Tibial nerve (tissue), 4 donors: Measurements from ENCODE around the gene OR10H4. TPM values are rescaled to one million over a fixed set of nuclear protein-coding genes. Genes with fewer than 3 reads are reported as not detected.
"Not testable (repeated sequence)": the region's sequence is repeated elsewhere in the genome, so short reads cannot be mapped to it uniquely, and the experiment has no call there.

Experiments
- DNase-seq, 2 donors: peaks; one replicate each; pipeline ENCODE4 v3.0.0-alpha.2; 2019; ENCODE audit warnings: low spot score in 2 of 2
- H3K27ac ChIP-seq, 4 donors: fragments of 200-600 bp; sonication (generic) in 3 of 4; one replicate each; pipeline ENCODE4 v1.5.1; 2017 to 2019; ENCODE audit warnings: mild to moderate bottlenecking in 1 of 4
- H3K27me3 ChIP-seq, 2 donors: fragments of 200-600 bp; sonication (generic) in 1 of 2; one replicate each; pipeline versions ENCODE4 v1.5.1 to v1.6.0; 2017 to 2019
- H3K36me3 ChIP-seq, 3 donors: fragments of 200-600 bp; sonication (generic); one replicate each; pipeline ENCODE4 v1.5.1; 2018 to 2019
- H3K4me1 ChIP-seq, 4 donors: fragments of 200-600 bp; sonication (generic) in 3 of 4; one replicate each; pipeline ENCODE4 v1.5.1; 2017 to 2019
- H3K4me3 ChIP-seq, 4 donors: fragments of 200-600 bp; sonication (generic) in 3 of 4; one replicate each; pipeline ENCODE4 v1.5.1; 2017 to 2019; ENCODE audit warnings: mild to moderate bottlenecking in 1 of 4, moderate library complexity in 1 of 4
- H3K9me3 ChIP-seq, 4 donors: fragments of 200-600 bp; sonication (generic) in 3 of 4; one replicate each; pipeline ENCODE4 v1.5.1; 2017 to 2019
- EP300 ChIP-seq, 2 donors: sonication (generic); formaldehyde crosslinking; IDR thresholded peaks; one replicate each; pipeline ENCODE4 v1.6.1; 2017; ENCODE audit warnings: antibody characterized with exemption in 2 of 2, mild to moderate bottlenecking in 1 of 2
- POLR2A ChIP-seq, 2 donors: fragments of 450-650 bp; IDR thresholded peaks; one replicate each; pipeline ENCODE4 v1.6.1; 2017; ENCODE audit warnings: antibody characterized with exemption in 2 of 2, mild to moderate bottlenecking in 2 of 2, moderate library complexity in 2 of 2
- WGBS, 2 donors: methylation state at CpG; one replicate each; pipeline ENCODE4 v1.1.5; 2018; 5-methylcytosine and 5-hydroxymethylcytosine counted together
- total RNA-seq, 4 donors: library from RNA; depleted of rRNA; stranded (reverse); fragments of >200 nt; gene quantifications; one replicate each; pipeline ENCODE4 v1.1.0, GENCODE V29; 2016
- TF ChIP-seq, protein P1 (sequence below), 5 experiments: fragments of 200-600 bp in 3 of 5; fragments of 450-650 bp in 2 of 5; sonication (generic) in 3 of 5; IDR thresholded peaks; one replicate each; pipeline ENCODE4 v1.5.1; 2016 to 2019; ENCODE audit warnings: antibody characterized with exemption in 5 of 5, mild to moderate bottlenecking in 3 of 5, moderate library complexity in 2 of 5

Gene OR10H4, protein sequence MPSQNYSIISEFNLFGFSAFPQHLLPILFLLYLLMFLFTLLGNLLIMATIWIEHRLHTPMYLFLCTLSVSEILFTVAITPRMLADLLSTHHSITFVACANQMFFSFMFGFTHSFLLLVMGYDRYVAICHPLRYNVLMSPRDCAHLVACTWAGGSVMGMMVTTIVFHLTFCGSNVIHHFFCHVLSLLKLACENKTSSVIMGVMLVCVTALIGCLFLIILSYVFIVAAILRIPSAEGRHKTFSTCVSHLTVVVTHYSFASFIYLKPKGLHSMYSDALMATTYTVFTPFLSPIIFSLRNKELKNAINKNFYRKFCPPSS
- total RNA-seq, result not detected

DNA sequence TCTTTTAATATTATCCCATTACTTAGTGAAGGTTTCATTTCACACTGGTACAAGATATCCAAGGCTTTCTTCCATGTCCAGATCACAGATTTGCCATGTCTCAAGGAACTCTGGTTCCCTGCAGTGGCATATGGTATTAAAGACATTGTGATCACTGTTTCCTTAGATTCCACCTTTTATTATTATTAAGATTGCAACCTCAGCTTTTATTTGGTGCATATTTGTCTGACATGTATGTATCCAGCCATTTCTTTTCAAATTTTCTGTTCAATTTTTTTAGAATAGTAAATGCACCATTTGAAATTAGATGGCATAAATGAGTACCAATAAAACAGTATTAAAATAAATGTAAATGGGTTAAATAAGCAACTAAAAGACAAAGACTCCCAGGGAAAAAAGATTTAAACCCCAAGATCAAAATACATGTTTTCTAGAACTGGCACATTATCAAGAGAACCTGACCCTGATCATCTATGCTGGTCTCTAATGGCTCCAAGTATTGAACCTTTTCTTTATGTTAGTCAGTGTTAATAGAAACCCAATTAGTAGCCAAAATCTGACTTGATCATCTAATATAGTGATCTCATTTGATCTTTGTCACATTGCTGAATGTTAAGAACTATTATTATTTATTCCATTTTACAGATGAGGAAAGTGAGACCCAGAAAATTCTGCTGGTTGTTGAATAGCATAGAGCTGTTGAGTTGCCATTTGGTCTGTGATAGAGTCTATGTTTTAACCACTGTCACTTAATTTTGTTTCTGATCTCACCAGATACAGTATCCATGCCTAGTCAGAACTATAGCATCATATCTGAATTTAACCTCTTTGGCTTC is at the start of gene OR10H4:
Gene OR10H4, plus strand, starts transcription at position 786 of the 836 bp plus-strand sequence. Its CDS starts 0 bp downstream, at position 786.
- Histone ChIP-seq H3K27me3 (no peaks in the 10 kb centered on the region), H3K4me1 (no peaks in the 10 kb centered on the region), H3K4me3 (no peak within 1 kb of the TSS), H3K36me3 (no peaks in the 10 kb centered on the region), H3K9me3 (peaks cover 0 to 40% (median 0%) of the 10 kb centered on the region in 4 donors), H3K27ac (no peak within 1 kb of the TSS)
- TF ChIP-seq EP300 (IDR thresholded peaks at IDR 0.05), result no peak
- DNase-seq, result no peak

DNA sequence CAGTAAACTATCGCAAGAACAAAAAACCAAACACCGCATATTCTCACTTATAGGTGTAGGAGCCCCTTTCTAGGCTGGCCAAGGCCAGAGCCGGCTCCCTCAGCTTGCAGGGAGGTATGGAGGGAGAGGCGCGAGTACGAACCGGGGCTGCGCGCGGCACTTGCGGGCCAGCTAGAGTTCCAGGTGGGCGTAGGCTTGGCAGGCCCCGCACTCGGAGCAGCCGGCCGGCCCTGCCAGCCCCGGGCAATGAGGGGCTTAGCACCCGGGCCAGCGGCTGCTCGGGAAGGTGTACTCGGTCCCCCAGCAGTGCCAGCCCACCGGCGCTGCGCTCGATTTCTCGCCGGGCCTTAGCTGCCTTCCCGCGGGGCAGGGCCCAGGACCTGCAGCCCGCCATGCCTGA is 49.2 kb upstream of the OR10H4 start:
- H3K27me3 ChIP-seq, result peaks cover 0 to 15% of the 10 kb centered on the region in 2 donors
- not testable (repeated sequence) for H3K36me3 ChIP-seq, H3K4me1 ChIP-seq, H3K27ac ChIP-seq, H3K4me3 ChIP-seq, DNase-seq, H3K9me3 ChIP-seq
- 23% methylated on average over 25 of the region's 30 CpGs; no CpG with 5 or more reads in 1 of the 2 donors for WGBS, 2 donors

DNA sequence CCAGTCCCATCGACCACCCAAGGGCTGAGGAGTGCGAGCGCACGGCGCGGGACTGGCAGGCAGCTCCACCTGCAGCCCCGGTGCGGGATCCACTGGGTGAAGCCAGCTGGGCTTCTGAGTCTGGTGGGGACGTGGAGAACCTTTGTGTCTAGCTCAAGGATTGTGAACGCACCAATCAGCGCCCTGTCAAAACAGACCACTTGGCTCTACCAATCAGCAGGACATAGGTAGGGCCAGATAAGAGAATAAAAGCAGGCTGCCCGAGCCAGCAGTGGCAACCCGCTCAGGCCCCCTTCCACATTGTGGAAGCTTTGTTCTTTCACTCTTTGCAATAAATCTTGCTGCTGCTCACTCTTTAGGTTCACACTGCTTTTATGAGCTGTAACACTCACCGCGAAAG is 48.8 kb upstream of the OR10H4 start:
- not testable (repeated sequence) for H3K4me3 ChIP-seq, DNase-seq, H3K27ac ChIP-seq, H3K36me3 ChIP-seq, H3K9me3 ChIP-seq, H3K4me1 ChIP-seq
- 10 to 32% methylated on average over 14 to 15 of the region's 15 CpGs for WGBS, 2 donors
- peaks cover 0 to 16% of the 10 kb centered on the region in 2 donors for H3K27me3 ChIP-seq

DNA sequence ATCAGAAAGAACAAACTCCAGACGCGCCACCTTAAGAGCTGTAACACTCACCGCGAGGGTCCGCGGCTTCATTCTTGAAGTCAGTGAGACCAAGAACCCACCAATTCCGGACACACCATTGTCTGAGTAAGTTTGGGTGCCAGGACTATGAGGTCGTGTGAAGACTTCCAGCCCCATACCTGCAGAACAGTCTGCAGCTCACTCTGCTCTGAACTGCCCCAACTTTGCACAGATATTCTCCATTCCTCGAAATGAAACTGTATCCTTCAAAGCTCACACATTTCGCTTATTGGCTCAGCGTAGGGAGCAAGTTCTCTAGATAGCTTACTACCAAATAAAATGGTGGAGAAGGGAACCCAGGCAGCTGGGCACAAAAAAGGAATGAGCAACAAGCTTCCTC is 48.3 kb upstream of the OR10H4 start:
- TF ChIP-seq, protein P1, sequence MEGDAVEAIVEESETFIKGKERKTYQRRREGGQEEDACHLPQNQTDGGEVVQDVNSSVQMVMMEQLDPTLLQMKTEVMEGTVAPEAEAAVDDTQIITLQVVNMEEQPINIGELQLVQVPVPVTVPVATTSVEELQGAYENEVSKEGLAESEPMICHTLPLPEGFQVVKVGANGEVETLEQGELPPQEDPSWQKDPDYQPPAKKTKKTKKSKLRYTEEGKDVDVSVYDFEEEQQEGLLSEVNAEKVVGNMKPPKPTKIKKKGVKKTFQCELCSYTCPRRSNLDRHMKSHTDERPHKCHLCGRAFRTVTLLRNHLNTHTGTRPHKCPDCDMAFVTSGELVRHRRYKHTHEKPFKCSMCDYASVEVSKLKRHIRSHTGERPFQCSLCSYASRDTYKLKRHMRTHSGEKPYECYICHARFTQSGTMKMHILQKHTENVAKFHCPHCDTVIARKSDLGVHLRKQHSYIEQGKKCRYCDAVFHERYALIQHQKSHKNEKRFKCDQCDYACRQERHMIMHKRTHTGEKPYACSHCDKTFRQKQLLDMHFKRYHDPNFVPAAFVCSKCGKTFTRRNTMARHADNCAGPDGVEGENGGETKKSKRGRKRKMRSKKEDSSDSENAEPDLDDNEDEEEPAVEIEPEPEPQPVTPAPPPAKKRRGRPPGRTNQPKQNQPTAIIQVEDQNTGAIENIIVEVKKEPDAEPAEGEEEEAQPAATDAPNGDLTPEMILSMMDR (IDR thresholded peaks at IDR 0.05), result no peak
- TF ChIP-seq POLR2A (IDR thresholded peaks at IDR 0.05) (no peak), EP300 (IDR thresholded peaks at IDR 0.05) (no peak)
- no peak for DNase-seq
- Histone ChIP-seq H3K4me3 (no peak overlapping the region), H3K27me3 (peaks cover 0 to 19% of the 10 kb centered on the region in 2 donors), H3K4me1 (peaks cover 0 to 8% (median 0%) of the 10 kb centered on the region in 4 donors), H3K27ac (no peak overlapping the region), H3K36me3 (no peaks in the 10 kb centered on the region), H3K9me3 (peaks cover 0 to 3% (median 0%) of the 10 kb centered on the region in 4 donors)
- 75 to 79% methylated on average over 11 of the region's 11 CpGs for WGBS, 2 donors

DNA sequence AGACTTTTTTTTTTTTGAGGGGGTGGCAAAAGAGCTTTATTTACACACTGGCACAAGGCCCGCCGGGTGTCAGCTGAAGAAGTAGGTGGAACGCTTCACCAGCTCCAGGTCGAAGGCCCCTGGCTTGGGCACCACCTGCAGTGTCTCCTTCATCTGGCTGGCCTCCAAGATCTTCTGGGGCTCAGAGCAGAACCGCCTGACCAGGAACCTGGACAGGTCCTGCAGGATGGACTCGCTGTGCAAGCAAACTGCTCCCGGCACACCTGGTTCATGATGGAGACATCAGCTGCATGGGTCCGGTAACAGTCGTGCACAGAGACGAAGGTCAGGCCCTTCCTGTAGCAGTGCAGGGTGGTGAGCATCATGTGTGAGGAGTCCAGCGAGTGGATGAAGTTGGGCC is 46.6 kb upstream of the OR10H4 start:
- WGBS, 2 donors, result 88 to 92% methylated on average over 11 of the region's 11 CpGs
- peaks cover 0 to 19% of the 10 kb centered on the region in 2 donors for H3K27me3 ChIP-seq
- H3K27ac ChIP-seq, result no peak overlapping the region
- peaks cover 0 to 8% (median 0%) of the 10 kb centered on the region in 4 donors for H3K4me1 ChIP-seq
- no peaks in the 10 kb centered on the region for H3K36me3 ChIP-seq
- no peak for DNase-seq
- TF ChIP-seq, protein P1 (IDR thresholded peaks at IDR 0.05), result no peak
- no peak for TF ChIP-seq EP300 (IDR thresholded peaks at IDR 0.05)
- TF ChIP-seq POLR2A (IDR thresholded peaks at IDR 0.05), result no peak
- peaks cover 0 to 3% (median 0%) of the 10 kb centered on the region in 4 donors for H3K9me3 ChIP-seq
- H3K4me3 ChIP-seq, result no peak overlapping the region

DNA sequence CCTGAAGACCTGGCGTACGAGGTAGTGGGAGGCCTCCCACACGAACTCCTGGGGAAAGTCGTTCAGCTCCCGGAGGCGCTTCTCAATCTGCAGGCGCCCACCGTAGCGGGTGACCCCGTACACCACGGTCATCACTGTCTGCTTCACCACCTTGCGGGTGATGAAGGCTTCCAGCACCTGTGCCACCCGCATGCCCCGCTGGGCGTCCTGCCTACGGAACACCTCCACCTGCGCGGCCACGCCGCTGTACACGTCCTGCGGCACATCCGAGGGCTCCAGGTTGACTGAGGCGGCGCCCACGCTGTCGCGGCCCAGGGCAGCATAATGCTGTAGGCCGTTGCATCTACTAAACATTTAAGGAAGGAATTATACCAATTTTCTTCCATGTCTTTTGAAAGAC is 45.9 kb upstream of the OR10H4 start:
- not testable (repeated sequence) for H3K9me3 ChIP-seq, H3K27ac ChIP-seq, H3K36me3 ChIP-seq, H3K4me3 ChIP-seq, DNase-seq, H3K4me1 ChIP-seq
- peaks cover 0 to 23% of the 10 kb centered on the region in 2 donors for H3K27me3 ChIP-seq
- 89 to 91% methylated on average over 17 to 26 of the region's 29 CpGs for WGBS, 2 donors

DNA sequence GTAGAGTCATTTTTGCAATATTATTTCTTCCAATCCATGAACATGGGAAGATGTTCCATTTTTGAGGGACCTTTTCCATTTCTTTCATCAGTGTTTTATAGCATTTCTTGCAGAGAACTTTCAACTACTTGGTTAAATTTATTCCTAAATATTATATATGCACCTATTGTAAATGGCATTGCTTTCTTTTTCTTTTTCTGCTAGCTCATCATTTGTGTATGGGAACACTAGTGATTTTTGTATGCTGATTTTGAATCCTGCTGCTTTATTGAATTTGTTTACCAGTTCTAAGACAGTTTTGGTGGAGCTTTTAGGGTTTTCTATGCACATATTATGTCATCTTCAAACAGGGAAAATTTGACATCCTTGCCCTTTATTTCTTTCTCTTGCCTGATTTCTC is 43.8 kb upstream of the OR10H4 start:
- Histone ChIP-seq H3K9me3 (peaks cover 0 to 3% (median 0%) of the 10 kb centered on the region in 4 donors), H3K4me3 (no peak overlapping the region), H3K27ac (no peak overlapping the region), H3K27me3 (peaks cover 0 to 16% of the 10 kb centered on the region in 2 donors), H3K36me3 (no peaks in the 10 kb centered on the region), H3K4me1 (peaks cover 0 to under 1% (median 0%) of the 10 kb centered on the region in 4 donors)
- no peak for DNase-seq
- no peak for TF ChIP-seq POLR2A (IDR thresholded peaks at IDR 0.05)
- TF ChIP-seq EP300 (IDR thresholded peaks at IDR 0.05), result no peak
- TF ChIP-seq, protein P1 (IDR thresholded peaks at IDR 0.05), result no peak
